GM18498 (cell line): Measurements from ENCODE around the gene RASD1.

Experiments used
- ATAC-seq: cut with Tn5 transposase; IDR thresholded peaks from one replicate; pipeline ENCODE4 v1.9.1; 2021; ENCODE audit warnings: mild to moderate bottlenecking, moderate library complexity; ENCODE audit not compliant: unreplicated experiment

Gene RASD1

GRCh38 chr17:17511881-17512858, 16.0 kb upstream of the RASD1 start:
- no peak for ATAC-seq

- no peak for ATAC-seq
Observed at GRCh38 chr17:17511293-17511741, 15.1 kb upstream of the RASD1 start.

GRCh38 chr17:17510456-17511292, 14.5 kb upstream of the RASD1 start:
- ATAC-seq: no peak

- no peak for ATAC-seq
Observed at GRCh38 chr17:17509601-17510425, 13.6 kb upstream of the RASD1 start.

GRCh38 chr17:17508646-17509591, 12.7 kb upstream of the RASD1 start:
- ATAC-seq: no peak

GRCh38 chr17:17508019-17508535, 11.9 kb upstream of the RASD1 start:
- ATAC-seq: no peak

GRCh38 chr17:17507465-17508011, 11.3 kb upstream of the RASD1 start:
- no peak for ATAC-seq

GRCh38 chr17:17506893-17507464, 10.8 kb upstream of the RASD1 start:
- no peak for ATAC-seq

GRCh38 chr17:17506181-17506741, 10.1 kb upstream of the RASD1 start:
- ATAC-seq: no peak

GRCh38 chr17:17505610-17506171, 9.5 kb upstream of the RASD1 start:
- no peak for ATAC-seq

GRCh38 chr17:17505151-17505550, 9.0 kb upstream of the RASD1 start:
- ATAC-seq: no peak

- ATAC-seq: no peak
Observed at GRCh38 chr17:17504341-17505140, 8.3 kb upstream of the RASD1 start.

GRCh38 chr17:17503566-17504130, 7.5 kb upstream of the RASD1 start:
- no peak for ATAC-seq

- no peak for ATAC-seq
Observed at GRCh38 chr17:17502741-17503565, 6.8 kb upstream of the RASD1 start.

GRCh38 chr17:17500999-17501605, 4.9 kb upstream of the RASD1 start:
- ATAC-seq: no peak
